ENCODE measurements around the gene DNAJB1. TPM values are rescaled to one million over a fixed set of nuclear protein-coding genes. Genes with fewer than 3 reads are reported as not detected.
A peak's percentile ranks its signal among the peaks of the same experiment; 100 is the strongest.
"Not testable (repeated sequence)": the region's sequence is repeated elsewhere in the genome, so short reads cannot be mapped to it uniquely, and the experiment has no call there.

The DNAJB1 gene
- total RNA-seq, 1 donor from 2014 or later: 117 TPM

DNA sequence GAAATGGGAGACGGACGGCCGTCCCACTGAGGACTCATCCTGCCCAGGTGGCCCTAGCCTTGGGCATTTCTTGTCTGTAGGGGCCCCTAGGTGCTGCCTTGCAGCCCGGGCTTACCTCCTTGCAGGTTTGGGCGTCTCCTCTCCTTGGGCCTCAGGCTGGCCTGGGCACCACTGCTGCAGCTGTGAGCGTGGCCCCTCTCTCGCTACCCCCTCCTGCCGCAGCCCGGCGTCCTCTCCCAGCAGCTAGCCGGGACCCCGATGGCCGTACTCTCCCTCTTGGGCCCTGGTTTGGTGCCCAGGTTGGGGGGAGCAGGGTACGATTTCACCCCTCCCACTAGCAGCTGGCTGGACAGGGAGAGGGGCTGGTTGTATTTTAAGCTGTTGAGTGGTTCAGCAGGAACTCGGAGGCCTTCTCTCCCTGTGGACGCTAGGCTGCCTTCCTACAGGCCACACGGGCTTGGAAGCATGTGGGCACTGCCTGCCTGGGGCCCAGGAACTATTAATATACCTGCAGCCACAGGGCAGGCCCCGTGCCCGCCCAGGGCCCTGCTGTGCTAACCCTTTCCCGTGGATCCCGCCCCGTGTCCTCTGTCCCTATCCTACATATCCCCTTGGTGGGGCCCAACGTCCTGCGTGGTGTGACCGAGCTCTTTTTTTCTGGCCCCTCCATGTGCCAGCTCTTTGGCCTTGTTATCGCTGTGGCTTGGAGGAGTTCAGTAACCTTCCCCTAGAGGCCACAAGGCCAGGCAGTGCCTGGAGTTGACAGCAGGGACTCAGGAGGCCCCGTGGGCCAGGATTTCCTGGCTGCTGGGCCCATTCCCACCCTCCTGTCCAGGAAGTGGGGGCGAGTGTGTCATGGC is 41.9 kb upstream of the DNAJB1 start:
- intact Hi-C loops (cut with micrococcal nuclease): no loop called here
- H3K9me3 Mint-ChIP-seq: no peaks in the 10 kb centered on the region
- H3K36me3 Mint-ChIP-seq (ENCODE audit: low read depth): peaks cover 9% of the 10 kb centered on the region
- no peak for DNase-seq
- peak overlapping the region; percentile 34 for H3K27ac Mint-ChIP-seq
- peaks cover 17% of the 10 kb centered on the region for H3K4me1 Mint-ChIP-seq
- no peak overlapping the region for H3K4me3 Mint-ChIP-seq
- H3K27me3 Mint-ChIP-seq: no peaks in the 10 kb centered on the region

DNA sequence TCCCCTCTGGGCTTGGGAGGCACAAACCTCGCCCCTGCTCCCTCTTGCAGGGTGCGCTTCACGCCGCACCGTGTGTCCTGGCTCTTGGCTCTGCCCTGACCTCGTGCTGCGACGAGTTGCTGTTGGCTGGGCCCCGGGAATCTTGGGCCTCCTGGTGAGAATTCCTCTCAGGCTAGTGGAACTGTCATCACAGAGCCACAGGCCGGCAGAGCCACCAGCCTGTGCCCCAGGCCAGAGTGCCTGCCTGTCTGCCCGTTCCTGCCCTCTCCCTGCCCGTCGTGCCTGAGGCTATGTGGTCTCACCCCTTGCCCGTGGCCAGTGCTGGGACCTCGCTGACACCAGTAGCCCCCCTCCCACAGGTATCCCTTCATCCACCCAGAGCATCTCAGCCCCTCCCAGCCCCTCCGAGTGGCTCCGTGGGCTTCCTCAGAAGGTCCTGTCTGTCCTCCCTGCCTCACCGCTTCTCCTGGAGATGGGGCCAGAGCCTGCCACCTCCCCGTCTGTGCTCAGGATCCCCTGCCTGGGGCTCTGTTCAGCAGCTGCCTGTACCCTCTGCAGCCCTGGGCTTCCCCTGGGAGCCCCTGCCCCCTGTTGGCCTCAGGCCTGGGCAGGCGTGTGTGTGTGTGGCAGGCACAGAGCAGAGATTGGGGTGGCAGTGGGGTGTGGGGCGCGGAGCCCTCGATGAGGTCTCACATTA is 40.3 kb upstream of the DNAJB1 start:
- Mint-ChIP-seq H3K4me3 (no peak overlapping the region), H3K27ac (no peak overlapping the region), H3K36me3 (ENCODE audit: low read depth) (peaks cover 7% of the 10 kb centered on the region), H3K9me3 (no peaks in the 10 kb centered on the region), H3K27me3 (no peaks in the 10 kb centered on the region), H3K4me1 (peaks cover 19% of the 10 kb centered on the region)
- intact Hi-C loops (cut with micrococcal nuclease): no loop called here
- DNase-seq: no peak

DNA sequence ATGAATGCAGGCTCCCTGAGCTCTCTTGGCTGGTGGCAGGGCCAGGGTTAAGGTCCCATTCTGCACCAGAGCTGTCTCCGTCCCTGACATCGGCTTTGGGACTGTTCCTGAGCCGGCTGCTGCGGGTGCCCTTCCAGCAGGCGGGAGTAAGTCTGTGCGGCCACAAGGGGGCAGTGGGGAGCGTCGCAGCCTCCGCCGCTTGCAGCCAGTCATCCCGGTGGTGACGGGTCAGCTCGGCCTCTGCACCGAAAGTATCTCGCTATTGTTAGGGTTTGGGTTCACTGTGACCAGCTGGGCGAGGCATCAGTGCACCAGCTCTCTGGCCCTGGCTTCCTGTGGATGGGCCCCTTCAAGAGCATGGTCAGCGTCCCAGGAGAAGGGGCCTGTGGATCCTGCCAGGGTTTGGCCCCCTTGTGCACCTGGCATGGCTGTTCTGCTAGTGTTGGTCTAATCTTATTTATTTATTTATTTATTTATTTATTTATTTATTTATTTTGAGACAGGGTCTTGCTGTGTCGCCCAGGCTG is 38.5 kb upstream of the DNAJB1 start:
- Mint-ChIP-seq H3K9me3 (no peaks in the 10 kb centered on the region), H3K36me3 (ENCODE audit: low read depth) (peaks cover 3% of the 10 kb centered on the region), H3K27ac (no peak overlapping the region), H3K27me3 (no peaks in the 10 kb centered on the region), H3K4me1 (peaks cover 22% of the 10 kb centered on the region), H3K4me3 (peak overlapping the region; percentile 34)
- DNase-seq: peak; percentile 90
- intact Hi-C loops (cut with micrococcal nuclease): no loop called here

DNA sequence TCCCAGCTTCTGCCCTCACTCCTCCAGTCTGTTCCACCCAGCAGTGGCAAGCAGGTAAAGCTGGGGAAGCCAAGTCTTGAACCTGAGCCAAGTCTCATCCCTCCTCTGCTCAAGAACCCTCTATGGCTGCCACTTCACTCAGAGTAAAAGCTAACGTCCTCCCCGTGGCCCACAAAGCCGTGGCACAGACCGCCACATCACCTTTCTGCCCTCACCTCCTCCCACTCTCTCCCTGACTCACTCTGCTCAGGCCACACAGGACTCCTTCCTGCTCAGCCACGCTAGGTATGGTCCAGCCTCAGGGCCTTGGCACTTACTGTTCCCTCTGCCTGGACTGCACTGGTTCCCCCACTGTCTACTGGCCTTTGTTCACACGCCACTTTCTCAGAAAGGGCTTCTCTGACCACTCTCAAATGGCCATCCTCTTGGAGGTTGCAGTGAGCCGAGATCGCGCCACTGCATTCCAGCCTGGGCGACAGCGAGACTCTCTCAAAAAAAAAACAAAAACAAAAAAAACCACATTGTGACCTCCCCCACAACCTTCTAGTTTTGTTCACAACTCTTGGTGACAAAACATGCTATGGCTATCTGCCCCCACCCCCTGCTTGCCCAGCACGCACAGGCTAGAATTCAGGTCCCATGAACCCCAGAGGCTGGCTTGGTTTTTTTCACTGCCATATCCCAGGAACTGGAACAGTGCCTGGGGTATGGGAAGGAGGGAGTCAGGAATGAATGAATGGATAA is 37.9 kb upstream of the DNAJB1 start:
- intact Hi-C loops (cut with micrococcal nuclease): no loop called here
- H3K4me3 Mint-ChIP-seq: no peak overlapping the region
- no peak for DNase-seq
- no peak overlapping the region for H3K27ac Mint-ChIP-seq
- peaks cover 24% of the 10 kb centered on the region for H3K4me1 Mint-ChIP-seq
- no peaks in the 10 kb centered on the region for H3K9me3 Mint-ChIP-seq
- H3K27me3 Mint-ChIP-seq: no peaks in the 10 kb centered on the region
- H3K36me3 Mint-ChIP-seq (ENCODE audit: low read depth): peaks cover 3% of the 10 kb centered on the region

DNA sequence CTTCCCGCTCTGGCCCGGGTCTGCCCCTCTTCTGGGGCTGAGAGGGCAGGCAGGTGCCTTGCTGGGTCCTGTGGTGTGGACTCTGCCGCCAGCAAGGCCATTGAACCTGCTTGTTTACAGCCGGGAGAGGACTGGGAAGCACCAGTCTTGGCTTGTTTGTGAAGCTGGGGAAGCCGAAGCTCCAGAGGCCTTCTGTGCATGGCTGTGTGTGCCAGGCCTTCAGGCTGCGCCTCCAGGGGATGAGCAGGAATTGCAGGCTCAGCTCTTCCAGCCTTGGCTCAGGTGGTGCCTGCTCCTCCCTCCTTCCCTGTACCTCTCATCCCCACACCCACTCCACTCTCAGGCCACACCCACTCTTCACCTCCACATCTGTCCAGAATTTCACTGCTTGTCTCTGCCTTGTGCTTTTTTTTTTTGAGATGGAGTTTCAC is 36.2 kb upstream of the DNAJB1 start:
- H3K36me3 Mint-ChIP-seq (ENCODE audit: low read depth): peaks cover 10% of the 10 kb centered on the region
- H3K9me3 Mint-ChIP-seq: no peaks in the 10 kb centered on the region
- DNase-seq: no peak
- no peak overlapping the region for H3K27ac Mint-ChIP-seq
- intact Hi-C loops (cut with micrococcal nuclease): no loop called here
- no peak overlapping the region for H3K4me3 Mint-ChIP-seq
- no peaks in the 10 kb centered on the region for H3K27me3 Mint-ChIP-seq
- peaks cover 31% of the 10 kb centered on the region for H3K4me1 Mint-ChIP-seq

DNA sequence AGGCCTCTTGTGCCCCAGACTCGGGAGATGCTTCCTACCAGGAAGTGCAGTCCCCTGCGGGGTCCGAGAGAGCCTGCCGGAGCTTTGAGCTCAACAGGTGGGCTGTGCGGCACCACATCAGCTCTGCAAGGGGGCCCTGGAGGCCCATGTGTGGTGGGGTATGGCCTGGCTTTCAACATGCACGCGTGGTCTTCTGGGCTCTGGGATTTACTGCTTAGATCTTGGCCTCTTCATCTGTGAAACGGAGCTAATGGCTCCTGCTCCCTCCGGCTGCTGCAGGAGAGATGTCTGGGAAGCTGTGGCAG is 35.7 kb upstream of the DNAJB1 start:
- Mint-ChIP-seq H3K4me1 (peaks cover 31% of the 10 kb centered on the region), H3K27ac (no peak overlapping the region), H3K9me3 (no peaks in the 10 kb centered on the region), H3K4me3 (no peak overlapping the region), H3K36me3 (ENCODE audit: low read depth) (peaks cover 10% of the 10 kb centered on the region), H3K27me3 (no peaks in the 10 kb centered on the region)
- intact Hi-C loops (cut with micrococcal nuclease): no loop called here
- no peak for DNase-seq

DNA sequence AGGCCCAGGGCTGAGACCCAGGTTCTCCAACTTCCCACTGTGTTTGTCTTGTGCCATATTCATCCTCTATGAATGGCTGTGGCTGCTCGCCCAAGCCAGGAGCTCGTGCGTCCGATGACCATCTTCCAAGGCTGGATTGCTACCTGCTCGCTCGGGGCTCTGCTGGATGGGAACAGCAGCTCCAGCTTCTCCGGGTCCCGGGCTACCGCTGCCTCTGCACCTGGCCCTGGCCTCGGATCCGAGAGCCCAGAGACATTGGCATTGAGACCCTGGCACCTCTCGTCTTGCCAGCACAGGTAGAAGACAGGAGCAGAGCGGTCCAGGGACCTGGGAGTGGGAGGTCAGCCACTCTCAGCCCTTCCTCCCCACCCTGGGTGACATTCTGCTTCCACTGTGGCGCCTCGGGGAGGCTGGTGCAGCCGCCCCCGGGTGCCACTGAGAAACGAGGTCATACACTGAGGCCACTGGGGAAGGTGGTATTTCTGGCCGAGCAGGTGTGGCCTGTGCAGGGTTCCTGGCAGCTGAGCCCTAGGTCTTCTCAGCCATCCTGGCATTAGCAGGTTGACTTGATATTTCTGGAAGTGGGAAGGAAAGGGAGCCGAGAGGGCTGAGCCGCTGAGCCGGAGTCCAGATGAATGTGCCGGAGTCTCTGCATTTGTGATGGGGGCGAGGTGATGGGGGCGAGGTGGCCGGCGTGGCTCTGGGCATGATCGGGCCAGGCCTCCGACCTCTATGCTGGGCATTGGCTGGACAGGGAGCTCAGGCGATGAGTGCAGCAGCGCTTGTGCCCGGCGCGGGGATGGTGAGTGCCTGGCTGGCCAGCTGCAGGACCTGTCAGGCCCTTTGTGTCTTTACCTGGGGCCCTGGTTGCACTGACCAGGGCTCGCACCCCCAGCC is 35.1 kb upstream of the DNAJB1 start:
- H3K4me1 Mint-ChIP-seq: peaks cover 31% of the 10 kb centered on the region

DNA sequence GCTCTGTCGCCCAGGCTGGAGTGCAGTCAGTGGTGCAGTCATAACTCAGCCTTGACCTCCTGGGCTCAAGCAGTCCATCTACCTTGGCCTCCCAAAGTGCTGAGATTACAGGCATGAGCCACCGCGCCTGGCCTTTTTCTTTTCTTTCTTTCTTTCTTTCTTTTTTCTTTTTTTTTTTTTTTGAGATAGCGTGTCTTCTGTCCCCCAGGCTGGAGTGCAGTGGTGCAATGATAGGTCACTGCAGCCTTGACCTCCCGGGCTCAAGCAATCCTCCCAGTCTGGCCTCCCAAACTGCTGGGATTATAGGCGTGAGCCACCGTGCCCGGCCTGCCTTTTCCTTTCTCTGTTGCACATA is 33.8 kb upstream of the DNAJB1 start:
- intact Hi-C loops (cut with micrococcal nuclease); DNase-seq; H3K9me3 Mint-ChIP-seq; H3K27me3 Mint-ChIP-seq: not testable (repeated sequence)
- Mint-ChIP-seq H3K4me3 (peak overlapping the region; percentile 17), H3K27ac (peak overlapping the region; percentile 63), H3K4me1 (peaks cover 31% of the 10 kb centered on the region), H3K36me3 (ENCODE audit: low read depth) (peaks cover 16% of the 10 kb centered on the region)

More for the DNA sequence above, 35.1 kb upstream of the DNAJB1 start:
- H3K27me3 Mint-ChIP-seq: no peaks in the 10 kb centered on the region
- no peak overlapping the region for H3K27ac Mint-ChIP-seq
- H3K4me3 Mint-ChIP-seq: no peak overlapping the region
- DNase-seq: no peak
- H3K9me3 Mint-ChIP-seq: no peaks in the 10 kb centered on the region
- intact Hi-C loops (cut with micrococcal nuclease): no loop called here
- H3K36me3 Mint-ChIP-seq (ENCODE audit: low read depth): peaks cover 14% of the 10 kb centered on the region

DNA sequence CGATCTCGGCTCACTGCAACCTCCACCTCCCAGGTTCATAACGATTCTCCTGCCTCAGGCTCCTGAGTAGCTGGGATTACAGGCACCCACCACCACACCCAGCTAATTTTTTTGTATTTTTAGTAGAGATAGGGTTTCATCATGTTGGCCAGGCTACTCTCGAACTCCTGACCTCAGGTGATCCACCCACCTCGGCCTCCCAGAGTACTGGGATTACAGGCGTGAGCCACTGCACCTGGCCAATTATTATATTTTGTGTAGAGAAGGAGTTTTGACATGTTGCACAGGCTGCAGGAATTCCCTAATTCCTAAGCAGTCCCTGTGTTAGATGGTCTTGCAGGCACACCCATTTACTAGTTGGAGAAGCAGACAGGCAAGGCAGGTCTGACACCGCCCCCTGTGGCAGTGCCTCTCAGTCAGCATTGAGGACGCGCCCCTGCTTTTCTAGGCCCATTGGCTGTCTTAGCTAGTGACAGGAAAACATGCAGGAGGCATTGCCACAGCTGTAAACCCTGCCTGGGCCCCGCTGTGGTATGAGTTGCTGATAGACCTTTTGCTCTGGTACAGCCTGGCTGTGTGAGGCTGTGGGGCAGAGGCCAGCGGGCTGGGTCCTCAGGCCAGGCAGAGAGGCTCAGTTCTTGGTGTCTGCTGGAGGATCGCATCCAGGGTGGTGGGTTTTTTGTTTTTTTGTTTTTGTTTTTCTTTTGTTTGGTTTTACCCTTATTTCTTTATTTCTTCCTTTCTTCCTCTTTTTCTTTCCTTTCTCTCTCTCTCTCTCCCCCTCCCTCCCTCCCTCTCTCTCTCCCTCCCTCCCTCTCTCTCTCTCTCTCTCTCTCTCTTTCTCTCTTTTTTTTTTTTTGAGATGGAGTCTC is 33.2 kb upstream of the DNAJB1 start:
- intact Hi-C loops (cut with micrococcal nuclease): not testable (repeated sequence)
- Mint-ChIP-seq H3K4me1 (peaks cover 28% of the 10 kb centered on the region), H3K4me3 (peak overlapping the region; percentile 54)

DNA sequence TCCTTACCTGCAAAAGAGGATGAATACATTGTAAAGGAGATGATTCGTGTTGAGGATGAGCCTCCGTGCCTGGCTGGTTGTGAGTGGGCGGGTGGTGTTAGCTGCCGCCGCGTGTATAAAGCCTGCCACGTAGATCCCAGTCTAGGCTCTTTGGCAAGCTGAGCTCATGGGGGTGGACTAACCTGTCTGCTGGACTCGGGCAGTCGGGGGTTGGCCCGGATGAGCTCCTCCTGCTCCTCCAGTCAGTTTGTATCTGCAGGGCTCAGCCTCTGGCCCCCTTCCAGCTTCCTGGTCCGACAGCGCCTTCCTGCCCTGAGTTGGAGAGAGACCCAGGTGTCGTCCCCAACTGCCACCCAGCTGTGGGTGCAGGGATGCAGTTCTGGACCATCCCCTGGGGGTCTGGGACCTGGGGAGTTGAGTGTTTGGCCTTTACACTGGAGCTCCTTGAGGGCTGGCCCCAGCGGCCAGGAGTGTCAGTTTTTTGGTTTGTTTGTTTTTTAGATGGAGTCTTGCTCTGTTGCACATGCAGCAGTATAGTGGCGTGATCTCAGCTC is 32.1 kb upstream of the DNAJB1 start:
- no peak overlapping the region for H3K4me3 Mint-ChIP-seq
- DNase-seq: no peak
- intact Hi-C loops (cut with micrococcal nuclease): no loop called here
- no peaks in the 10 kb centered on the region for H3K27me3 Mint-ChIP-seq
- H3K9me3 Mint-ChIP-seq: no peaks in the 10 kb centered on the region
- H3K36me3 Mint-ChIP-seq (ENCODE audit: low read depth): peaks cover 16% of the 10 kb centered on the region
- H3K4me1 Mint-ChIP-seq: peaks cover 21% of the 10 kb centered on the region
- peak overlapping the region; percentile 9 for H3K27ac Mint-ChIP-seq

More for the DNA sequence above, 33.2 kb upstream of the DNAJB1 start:
- not testable (repeated sequence) for H3K9me3 Mint-ChIP-seq, H3K27me3 Mint-ChIP-seq
- Mint-ChIP-seq H3K27ac (peak overlapping the region; percentile 65), H3K36me3 (ENCODE audit: low read depth) (peaks cover 16% of the 10 kb centered on the region)
- peak; percentile 92 for DNase-seq

DNA sequence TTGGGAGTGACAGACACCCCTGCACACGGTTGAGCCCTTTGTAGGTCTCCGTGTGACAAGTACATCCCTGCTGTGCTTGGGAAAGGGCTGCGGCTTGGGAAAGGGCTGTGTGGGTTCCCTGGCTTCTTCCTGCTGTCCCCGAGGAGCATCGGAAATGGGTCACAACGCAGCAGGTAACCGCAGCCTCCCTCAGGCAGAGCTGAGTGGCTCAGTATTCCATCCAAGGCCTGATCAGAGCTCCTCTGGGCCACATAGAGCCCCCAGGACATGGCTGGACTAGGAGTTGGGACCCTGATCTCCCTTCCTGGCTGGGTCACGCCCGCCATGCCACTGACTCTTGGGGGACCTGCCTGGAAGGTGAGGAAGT is 27.5 kb upstream of the DNAJB1 start:
- intact Hi-C loops (cut with micrococcal nuclease): no loop called here
- Mint-ChIP-seq H3K4me3 (no peak overlapping the region), H3K4me1 (peaks cover 10% of the 10 kb centered on the region), H3K36me3 (ENCODE audit: low read depth) (peaks cover 12% of the 10 kb centered on the region), H3K27me3 (no peaks in the 10 kb centered on the region), H3K9me3 (no peaks in the 10 kb centered on the region), H3K27ac (no peak overlapping the region)
- DNase-seq: no peak

DNA sequence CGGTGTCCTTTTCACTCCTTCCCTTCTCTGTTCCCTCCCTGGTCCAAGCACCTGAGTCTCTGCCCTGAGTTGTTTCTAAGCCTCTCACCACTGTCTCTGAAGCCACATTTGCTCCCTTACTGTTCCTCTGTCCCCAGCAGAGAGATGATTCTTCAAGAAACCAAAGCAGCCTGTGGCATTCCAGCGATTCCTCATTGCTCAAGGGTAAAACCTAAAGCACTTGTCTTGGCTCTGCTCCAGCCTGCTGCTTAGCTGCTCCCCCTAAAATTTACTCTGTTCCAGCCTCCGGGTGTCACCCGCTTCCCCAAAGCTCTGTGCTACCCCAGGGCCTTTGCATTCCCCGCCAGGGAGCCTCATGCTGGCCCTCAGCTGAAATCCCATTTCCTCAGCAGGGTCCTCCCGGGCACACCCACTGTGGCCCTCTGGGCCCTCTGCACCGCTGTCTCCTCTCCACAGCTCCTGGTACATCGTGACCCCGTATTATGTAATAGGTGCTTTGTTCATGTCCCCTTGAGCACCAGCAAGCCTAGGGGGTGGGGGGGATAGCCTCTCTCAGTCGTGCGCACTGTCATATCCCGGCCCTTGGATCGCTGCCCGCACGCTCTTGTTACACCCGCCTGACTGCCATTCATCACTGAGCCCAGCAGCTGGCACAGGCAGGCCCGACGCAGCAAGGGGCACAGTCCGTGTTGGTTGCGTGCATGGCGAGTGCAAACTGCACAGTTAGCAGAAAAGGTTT is 26.9 kb upstream of the DNAJB1 start:
- peaks cover 10% of the 10 kb centered on the region for H3K36me3 Mint-ChIP-seq (ENCODE audit: low read depth)
- H3K27ac Mint-ChIP-seq: no peak overlapping the region

More for the DNA sequence above, 26.9 kb upstream of the DNAJB1 start:
- intact Hi-C loops (cut with micrococcal nuclease): no loop called here
- Mint-ChIP-seq H3K4me1 (peaks cover 5% of the 10 kb centered on the region), H3K9me3 (no peaks in the 10 kb centered on the region), H3K4me3 (no peak overlapping the region), H3K27me3 (no peaks in the 10 kb centered on the region)
- no peak for DNase-seq

All from activated CD4-positive, alpha-beta T cell treated with anti-CD3 and anti-CD28 coated beads, Interleukin-2, amount 10 ng/mL, durations not matched to agents 24 days and 14 days (primary cell).